ENCODE data around the gene TSPAN5.
A peak's percentile ranks its signal among the peaks of the same experiment; 100 is the strongest.
"Not testable (repeated sequence)": the region's sequence is repeated elsewhere in the genome, so short reads cannot be mapped to it uniquely, and the experiment has no call there.

Gene TSPAN5

DNA sequence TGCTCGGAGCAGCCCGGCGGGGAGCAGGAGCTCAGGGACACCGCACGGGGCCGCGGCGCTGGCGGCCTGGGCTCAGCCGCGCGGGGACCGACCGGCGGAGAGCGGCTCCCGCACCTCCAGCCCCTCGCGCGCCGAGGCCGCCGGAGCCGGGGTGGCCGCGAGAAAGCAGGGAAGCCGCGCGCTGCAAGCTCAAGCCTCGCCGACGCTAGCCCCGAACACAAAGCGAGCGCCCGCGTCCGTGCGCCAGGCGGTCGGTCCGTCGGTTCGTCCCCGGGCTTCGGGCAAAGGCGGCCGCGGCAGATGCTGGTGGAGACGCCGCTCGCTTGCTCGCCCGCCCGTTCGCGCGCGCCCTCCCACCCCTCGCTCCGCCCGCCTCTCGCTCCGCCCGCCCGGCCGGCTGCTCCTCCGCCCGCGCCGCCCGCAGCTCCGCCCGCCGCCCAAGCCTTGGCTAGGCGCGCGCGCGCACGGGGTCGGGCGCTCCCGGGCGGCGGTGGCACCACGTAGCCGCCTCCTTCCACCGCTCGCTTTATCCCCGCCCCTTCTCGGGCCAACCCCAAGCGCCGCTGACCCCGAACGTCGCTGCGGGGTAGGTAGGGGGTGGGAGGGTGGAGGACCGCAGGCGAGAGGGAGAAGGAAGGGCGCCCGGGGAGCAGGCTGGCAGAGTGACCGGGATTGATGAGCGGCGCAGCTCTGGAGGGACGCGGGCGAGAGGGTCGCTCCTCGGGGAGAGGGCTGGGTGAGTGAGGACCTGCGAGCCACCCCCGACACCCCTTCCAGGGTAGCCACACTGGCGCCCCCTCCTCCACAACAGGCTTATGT, at the start of gene TSPAN5:
Gene TSPAN5 (minus strand): TSS at position 325 of the 819 bp plus-strand sequence.
- H3K36me3 ChIP-seq (ENCODE audit: control insufficient read depth in 2 of 2, insufficient read depth in 2 of 2, low read length in 2 of 2): no peaks in the 10 kb centered on the region
- peak within 1 kb of the TSS; percentile 81 to 86 for H3K4me3 ChIP-seq (ENCODE audit: low read length in 2 of 2)
- H3K4me1 ChIP-seq (ENCODE audit: control insufficient read depth in 2 of 2, insufficient read depth in 2 of 2, low read length in 2 of 2): peaks cover 17 to 22% of the 10 kb centered on the region in 2 donors
- H3K9ac ChIP-seq (ENCODE audit: low read depth in 1 of 2, low read length in 2 of 2): peak within 1 kb of the TSS; percentile 64 to 75
- H3K27me3 ChIP-seq (ENCODE audit: control insufficient read depth in 2 of 2, insufficient read depth in 2 of 2, low read length in 2 of 2): peaks cover 0 to 4% of the 10 kb centered on the region in 2 donors
- H3K27ac ChIP-seq (ENCODE audit: low read depth in 2 of 2, low read length in 2 of 2): peak within 1 kb of the TSS; percentile 38 to 60
- no peaks in the 10 kb centered on the region for H3K9me3 ChIP-seq (ENCODE audit: control insufficient read depth in 2 of 2, low read length in 2 of 2)

DNA sequence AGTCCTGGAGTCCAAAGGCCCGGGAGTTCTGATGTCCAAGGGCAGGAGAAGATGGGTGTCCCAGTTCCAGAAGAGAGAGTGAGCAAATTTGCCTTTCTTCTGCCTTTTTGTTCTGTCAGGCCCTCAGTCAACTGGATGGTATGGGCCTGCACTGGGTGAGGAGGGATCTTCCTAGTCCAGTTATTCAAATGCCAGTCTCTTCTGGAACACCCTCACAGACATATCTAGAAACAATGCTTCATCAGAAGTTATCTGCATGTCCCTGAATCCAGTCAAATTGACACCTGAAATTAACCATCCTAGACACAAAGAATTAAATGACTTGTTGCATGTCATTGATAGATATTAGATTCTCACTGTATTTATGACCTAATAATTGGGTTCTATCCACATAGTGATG, 48.5 kb upstream of the TSPAN5 start:
- H3K9ac ChIP-seq (ENCODE audit: low read depth in 1 of 2, low read length in 2 of 2): no peak overlapping the region
- H3K27me3 ChIP-seq (ENCODE audit: control insufficient read depth in 2 of 2, insufficient read depth in 2 of 2, low read length in 2 of 2): no peaks in the 10 kb centered on the region
- H3K27ac ChIP-seq (ENCODE audit: low read depth in 2 of 2, low read length in 2 of 2): no peak overlapping the region
- no peaks in the 10 kb centered on the region for H3K4me1 ChIP-seq (ENCODE audit: control insufficient read depth in 2 of 2, insufficient read depth in 2 of 2, low read length in 2 of 2)
- peaks cover 0 to 3% of the 10 kb centered on the region in 2 donors for H3K9me3 ChIP-seq (ENCODE audit: control insufficient read depth in 2 of 2, low read length in 2 of 2)
- no peak overlapping the region for H3K4me3 ChIP-seq (ENCODE audit: low read length in 2 of 2)
- no peaks in the 10 kb centered on the region for H3K36me3 ChIP-seq (ENCODE audit: control insufficient read depth in 2 of 2, insufficient read depth in 2 of 2, low read length in 2 of 2)

DNA sequence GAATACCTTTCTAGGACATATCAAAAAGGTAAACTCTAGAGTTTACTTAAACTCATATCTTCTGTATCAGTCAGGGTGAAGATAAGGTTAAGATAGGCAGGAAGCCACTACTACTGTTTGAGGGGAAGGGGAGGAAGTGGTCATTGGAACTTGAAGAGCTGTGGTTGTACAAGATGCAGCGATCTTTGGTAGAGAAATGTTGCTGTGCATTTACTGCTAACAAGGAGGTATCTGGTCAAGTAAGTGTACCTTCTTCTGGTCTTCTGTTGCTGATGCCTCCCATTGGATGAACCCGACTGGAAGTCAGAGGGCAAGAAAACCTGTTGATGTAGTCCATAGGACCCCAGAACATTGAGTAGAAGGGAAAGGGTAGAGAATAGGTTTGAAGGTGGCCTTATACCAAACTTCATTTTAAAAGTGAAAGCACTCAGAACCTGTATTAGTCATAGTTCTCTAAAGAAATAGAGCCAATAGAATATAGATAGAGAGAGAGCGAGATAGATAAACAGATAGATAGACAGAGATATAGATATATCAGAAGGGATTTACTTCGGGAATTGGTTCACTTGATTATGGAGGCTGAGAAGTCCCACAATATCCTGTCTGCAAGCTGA, 47.9 kb upstream of the TSPAN5 start:
- H3K27ac ChIP-seq (ENCODE audit: low read depth in 2 of 2, low read length in 2 of 2): no peak overlapping the region
- H3K9ac ChIP-seq (ENCODE audit: low read depth in 1 of 2, low read length in 2 of 2): no peak overlapping the region
- H3K36me3 ChIP-seq (ENCODE audit: control insufficient read depth in 2 of 2, insufficient read depth in 2 of 2, low read length in 2 of 2): no peaks in the 10 kb centered on the region
- no peaks in the 10 kb centered on the region for H3K27me3 ChIP-seq (ENCODE audit: control insufficient read depth in 2 of 2, insufficient read depth in 2 of 2, low read length in 2 of 2)
- no peak overlapping the region for H3K4me3 ChIP-seq (ENCODE audit: low read length in 2 of 2)
- no peaks in the 10 kb centered on the region for H3K4me1 ChIP-seq (ENCODE audit: control insufficient read depth in 2 of 2, insufficient read depth in 2 of 2, low read length in 2 of 2)
- peaks cover 0 to 3% of the 10 kb centered on the region in 2 donors for H3K9me3 ChIP-seq (ENCODE audit: control insufficient read depth in 2 of 2, low read length in 2 of 2)

DNA sequence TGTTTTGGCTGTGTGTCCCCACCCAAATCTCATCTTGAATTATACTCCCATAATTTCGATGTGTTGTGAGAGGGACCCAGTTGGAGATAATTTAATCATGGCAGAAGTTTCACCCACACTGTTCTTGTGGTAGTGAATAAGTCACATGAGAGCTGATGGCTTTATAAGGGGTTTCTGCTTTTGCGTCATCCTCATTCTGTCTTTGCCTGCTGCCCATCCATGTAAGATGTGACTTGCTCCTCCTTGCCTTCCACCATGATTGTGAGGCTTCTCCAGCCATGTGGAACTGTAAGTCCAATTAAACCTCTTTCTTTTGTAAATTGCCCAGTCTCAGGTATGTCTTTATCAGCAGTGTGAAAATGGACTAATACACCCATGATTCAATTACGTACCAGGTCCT, 47.2 kb upstream of the TSPAN5 start:
- H3K4me1 ChIP-seq (ENCODE audit: control insufficient read depth in 2 of 2, insufficient read depth in 2 of 2, low read length in 2 of 2); H3K36me3 ChIP-seq (ENCODE audit: control insufficient read depth in 2 of 2, insufficient read depth in 2 of 2, low read length in 2 of 2); H3K27ac ChIP-seq (ENCODE audit: low read depth in 2 of 2, low read length in 2 of 2); H3K9me3 ChIP-seq (ENCODE audit: control insufficient read depth in 2 of 2, low read length in 2 of 2); H3K9ac ChIP-seq (ENCODE audit: low read depth in 1 of 2, low read length in 2 of 2); H3K4me3 ChIP-seq (ENCODE audit: low read length in 2 of 2); H3K27me3 ChIP-seq (ENCODE audit: control insufficient read depth in 2 of 2, insufficient read depth in 2 of 2, low read length in 2 of 2): not testable (repeated sequence)

DNA sequence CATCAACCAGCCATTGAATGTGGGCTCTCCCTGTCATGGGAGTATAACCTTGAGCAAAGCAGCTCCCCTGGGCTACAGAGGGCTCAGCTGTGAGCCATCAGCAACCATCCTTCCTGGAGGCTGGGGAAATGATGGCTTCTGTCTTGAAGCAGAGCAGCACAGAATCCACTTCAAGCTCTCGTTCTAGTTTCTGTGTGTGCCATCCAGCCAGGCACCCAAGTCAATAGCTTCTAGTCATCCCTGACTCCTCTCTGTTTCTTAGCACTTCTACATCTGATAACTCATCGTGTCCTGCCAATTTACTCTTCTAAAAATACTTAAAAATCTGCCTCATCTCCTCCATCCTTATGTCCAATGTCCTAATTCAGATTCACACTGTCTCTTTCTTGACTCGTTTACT, 42.2 kb upstream of the TSPAN5 start:
- no peak overlapping the region for H3K9ac ChIP-seq (ENCODE audit: low read depth in 1 of 2, low read length in 2 of 2)
- H3K36me3 ChIP-seq (ENCODE audit: control insufficient read depth in 2 of 2, insufficient read depth in 2 of 2, low read length in 2 of 2): no peaks in the 10 kb centered on the region
- H3K27me3 ChIP-seq (ENCODE audit: control insufficient read depth in 2 of 2, insufficient read depth in 2 of 2, low read length in 2 of 2): no peaks in the 10 kb centered on the region
- H3K4me1 ChIP-seq (ENCODE audit: control insufficient read depth in 2 of 2, insufficient read depth in 2 of 2, low read length in 2 of 2): no peaks in the 10 kb centered on the region
- no peak overlapping the region for H3K27ac ChIP-seq (ENCODE audit: low read depth in 2 of 2, low read length in 2 of 2)
- no peak overlapping the region for H3K4me3 ChIP-seq (ENCODE audit: low read length in 2 of 2)
- no peaks in the 10 kb centered on the region for H3K9me3 ChIP-seq (ENCODE audit: control insufficient read depth in 2 of 2, low read length in 2 of 2)

DNA sequence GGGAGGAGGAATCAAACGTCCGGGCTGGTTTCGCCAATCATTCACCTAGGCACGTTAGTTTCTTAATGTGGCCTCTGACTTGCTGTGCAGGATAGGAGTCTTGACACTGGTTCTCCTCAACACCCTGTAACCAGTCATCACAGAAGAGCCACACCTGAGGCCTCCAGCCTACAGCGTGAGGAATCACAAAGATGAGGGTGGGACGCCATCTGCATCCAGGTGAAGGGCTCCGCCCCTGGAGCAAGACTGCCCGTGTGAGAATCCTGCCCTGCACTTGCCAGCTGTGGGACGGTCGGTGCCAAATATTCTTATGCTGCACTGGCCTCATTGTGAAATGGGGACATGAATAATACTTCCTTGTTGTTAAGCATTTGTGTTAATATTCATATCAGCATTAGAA, 35.7 kb upstream of the TSPAN5 start:
- H3K9ac ChIP-seq (ENCODE audit: low read depth in 1 of 2, low read length in 2 of 2): no peak overlapping the region
- H3K4me3 ChIP-seq (ENCODE audit: low read length in 2 of 2): no peak overlapping the region
- H3K9me3 ChIP-seq (ENCODE audit: control insufficient read depth in 2 of 2, low read length in 2 of 2): no peaks in the 10 kb centered on the region
- H3K4me1 ChIP-seq (ENCODE audit: control insufficient read depth in 2 of 2, insufficient read depth in 2 of 2, low read length in 2 of 2): no peaks in the 10 kb centered on the region
- no peaks in the 10 kb centered on the region for H3K27me3 ChIP-seq (ENCODE audit: control insufficient read depth in 2 of 2, insufficient read depth in 2 of 2, low read length in 2 of 2)
- H3K27ac ChIP-seq (ENCODE audit: low read depth in 2 of 2, low read length in 2 of 2): no peak overlapping the region
- H3K36me3 ChIP-seq (ENCODE audit: control insufficient read depth in 2 of 2, insufficient read depth in 2 of 2, low read length in 2 of 2): no peaks in the 10 kb centered on the region

DNA sequence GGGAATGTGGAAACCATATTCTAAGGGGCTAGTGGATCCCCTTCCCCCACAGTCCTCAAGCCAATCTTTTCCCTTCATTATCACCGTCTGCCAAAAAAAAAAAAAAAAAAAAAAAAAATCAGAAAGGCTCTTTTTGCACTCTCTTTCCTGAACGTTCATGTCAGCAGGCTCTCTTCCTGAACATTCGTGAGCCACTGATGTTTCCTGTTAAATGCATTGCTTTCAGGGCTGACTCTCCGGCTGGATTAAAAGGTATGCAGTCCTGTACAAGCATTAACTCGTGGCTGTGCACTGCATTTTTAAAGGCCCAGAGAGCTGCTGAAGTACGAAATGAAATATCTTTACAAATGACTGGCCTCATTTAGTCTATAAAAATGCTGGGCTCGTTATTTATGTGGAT, 34.0 kb upstream of the TSPAN5 start:
- Histone ChIP-seq H3K9ac (ENCODE audit: low read depth in 1 of 2, low read length in 2 of 2) (no peak overlapping the region), H3K36me3 (ENCODE audit: control insufficient read depth in 2 of 2, insufficient read depth in 2 of 2, low read length in 2 of 2) (no peaks in the 10 kb centered on the region), H3K27me3 (ENCODE audit: control insufficient read depth in 2 of 2, insufficient read depth in 2 of 2, low read length in 2 of 2) (no peaks in the 10 kb centered on the region), H3K27ac (ENCODE audit: low read depth in 2 of 2, low read length in 2 of 2) (no peak overlapping the region), H3K4me1 (ENCODE audit: control insufficient read depth in 2 of 2, insufficient read depth in 2 of 2, low read length in 2 of 2) (no peaks in the 10 kb centered on the region), H3K9me3 (ENCODE audit: control insufficient read depth in 2 of 2, low read length in 2 of 2) (no peaks in the 10 kb centered on the region), H3K4me3 (ENCODE audit: low read length in 2 of 2) (no peak overlapping the region)

DNA sequence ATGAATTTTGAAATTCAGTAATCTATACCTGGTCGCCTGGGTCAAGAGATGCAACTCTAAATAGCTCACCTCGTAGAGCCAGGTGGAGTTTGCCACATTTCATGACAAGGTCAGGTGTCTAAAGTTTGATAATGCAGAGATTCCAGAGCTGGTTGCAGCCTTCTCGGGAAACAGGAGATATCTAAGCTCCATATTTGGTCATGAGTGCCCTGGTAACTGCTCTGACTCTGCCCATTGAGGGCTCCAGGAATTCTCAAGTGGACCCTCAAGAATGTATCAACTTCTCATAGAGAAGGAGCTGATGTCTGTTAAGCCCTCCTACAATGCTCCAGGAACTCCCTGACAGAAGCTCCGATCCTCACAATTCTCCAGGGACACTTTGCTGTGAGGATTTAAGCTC, 33.2 kb upstream of the TSPAN5 start:
- Histone ChIP-seq H3K4me3 (ENCODE audit: low read length in 2 of 2) (no peak overlapping the region), H3K36me3 (ENCODE audit: control insufficient read depth in 2 of 2, insufficient read depth in 2 of 2, low read length in 2 of 2) (no peaks in the 10 kb centered on the region), H3K27me3 (ENCODE audit: control insufficient read depth in 2 of 2, insufficient read depth in 2 of 2, low read length in 2 of 2) (no peaks in the 10 kb centered on the region), H3K9ac (ENCODE audit: low read depth in 1 of 2, low read length in 2 of 2) (no peak overlapping the region), H3K4me1 (ENCODE audit: control insufficient read depth in 2 of 2, insufficient read depth in 2 of 2, low read length in 2 of 2) (no peaks in the 10 kb centered on the region), H3K9me3 (ENCODE audit: control insufficient read depth in 2 of 2, low read length in 2 of 2) (no peaks in the 10 kb centered on the region), H3K27ac (ENCODE audit: low read depth in 2 of 2, low read length in 2 of 2) (no peak overlapping the region)

DNA sequence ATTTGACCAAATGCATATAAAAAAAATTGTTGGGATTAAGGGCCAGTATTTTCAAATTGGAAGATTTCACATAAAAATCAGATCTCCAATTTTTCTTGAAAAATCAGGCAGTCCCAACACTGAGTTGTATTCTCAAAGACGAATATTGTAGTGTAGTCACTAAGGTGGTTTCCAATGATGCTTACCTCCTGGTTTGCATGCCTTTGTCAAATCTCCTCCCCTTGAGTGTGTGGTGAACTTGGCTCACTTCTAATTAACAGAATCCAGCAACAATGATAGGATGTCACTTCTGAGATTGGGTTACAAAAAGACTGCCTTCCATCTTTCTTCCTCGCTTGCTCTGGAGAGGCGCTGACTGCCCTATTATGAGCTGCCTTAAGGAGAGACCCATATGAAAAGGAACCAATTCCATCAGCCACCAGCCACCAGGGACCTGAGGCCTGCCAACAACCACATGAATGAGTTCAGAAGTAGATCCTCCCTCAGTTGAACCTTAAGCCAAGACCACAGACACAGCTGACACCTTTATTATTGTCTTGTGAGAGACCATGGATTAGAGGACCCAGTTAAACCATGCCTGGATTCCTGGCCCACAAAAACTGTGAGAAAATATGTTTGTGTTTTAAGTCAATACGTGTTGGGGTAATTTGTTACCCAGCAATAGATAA, 31.2 kb upstream of the TSPAN5 start:
- H3K9ac ChIP-seq (ENCODE audit: low read depth in 1 of 2, low read length in 2 of 2): no peak overlapping the region
- H3K27ac ChIP-seq (ENCODE audit: low read depth in 2 of 2, low read length in 2 of 2): no peak overlapping the region
- no peaks in the 10 kb centered on the region for H3K9me3 ChIP-seq (ENCODE audit: control insufficient read depth in 2 of 2, low read length in 2 of 2)
- H3K4me3 ChIP-seq (ENCODE audit: low read length in 2 of 2): no peak overlapping the region
- H3K36me3 ChIP-seq (ENCODE audit: control insufficient read depth in 2 of 2, insufficient read depth in 2 of 2, low read length in 2 of 2): no peaks in the 10 kb centered on the region
- no peaks in the 10 kb centered on the region for H3K4me1 ChIP-seq (ENCODE audit: control insufficient read depth in 2 of 2, insufficient read depth in 2 of 2, low read length in 2 of 2)
- no peaks in the 10 kb centered on the region for H3K27me3 ChIP-seq (ENCODE audit: control insufficient read depth in 2 of 2, insufficient read depth in 2 of 2, low read length in 2 of 2)
